Skeletal muscle satellite cell (primary cell): ENCODE measurements around the gene TENM4.

Source experiments
- H3K27me3 ChIP-seq: 2 replicates; pipeline ENCODE4 v1.7.0; 2013; ENCODE audit warnings: low read length; ENCODE audit not compliant: control insufficient read depth, insufficient read depth
- H3K36me3 ChIP-seq: 2 replicates; pipeline ENCODE4 v1.7.0; 2013; ENCODE audit warnings: mild to moderate bottlenecking, control low read depth, low read length; ENCODE audit not compliant: insufficient read depth
- H3K4me1 ChIP-seq: 2 replicates; pipeline ENCODE4 v1.7.0; 2013; ENCODE audit warnings: low read length; ENCODE audit not compliant: control insufficient read depth, insufficient read depth
- H3K4me2 ChIP-seq: 2 replicates; pipeline ENCODE4 v1.7.0; 2013; ENCODE audit warnings: mild to moderate bottlenecking, low read length
- H3K4me3 ChIP-seq: 2 replicates; pipeline ENCODE4 v1.7.0; 2013; ENCODE audit warnings: low read length
- H3K9ac ChIP-seq: 2 replicates; pipeline ENCODE4 v1.7.0; 2013; ENCODE audit warnings: mild to moderate bottlenecking, low read depth, low read length, moderate library complexity
- H3K9me3 ChIP-seq: replicated peaks from 2 replicates; pipeline ENCODE4 v1.7.0; 2013; ENCODE audit warnings: mild to moderate bottlenecking, control low read depth, low read length

TENM4 gene

DNA sequence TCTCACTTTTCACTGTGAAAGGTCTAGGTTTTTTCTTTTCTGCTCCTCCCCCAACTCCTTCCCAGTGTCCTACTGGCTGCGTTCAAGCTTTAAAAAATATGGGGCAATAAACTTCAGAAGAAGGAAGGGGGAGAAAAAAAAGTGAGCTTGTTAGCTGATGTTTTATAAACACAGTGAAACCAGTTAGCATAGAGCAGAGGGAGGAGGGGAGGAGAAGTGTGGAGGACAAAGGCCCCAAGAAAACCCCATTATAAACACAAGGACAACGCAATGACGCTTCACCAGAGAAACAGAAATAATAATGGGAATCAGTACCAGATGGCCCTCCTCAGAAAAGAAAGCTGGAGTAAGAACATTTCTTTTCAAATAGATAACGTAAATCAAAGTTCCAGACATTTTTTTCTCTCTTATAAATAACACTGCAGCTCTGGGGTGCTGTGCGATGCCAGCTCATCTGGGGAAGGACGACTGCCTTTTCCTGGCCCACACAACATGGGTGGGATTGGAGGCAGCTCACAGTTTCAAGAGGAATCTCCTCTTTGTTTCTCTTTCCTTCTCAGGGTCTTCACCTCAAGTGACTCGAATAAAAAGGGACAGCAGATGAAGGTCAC, 630.8 kb downstream of the TENM4 start:
- Histone ChIP-seq H3K4me1 (no peaks in the 10 kb centered on the region), H3K36me3 (no peaks in the 10 kb centered on the region), H3K9ac (no peak overlapping the region), H3K4me3 (no peak overlapping the region), H3K9me3 (no peaks in the 10 kb centered on the region), H3K27me3 (no peaks in the 10 kb centered on the region), H3K4me2 (no peak overlapping the region)

DNA sequence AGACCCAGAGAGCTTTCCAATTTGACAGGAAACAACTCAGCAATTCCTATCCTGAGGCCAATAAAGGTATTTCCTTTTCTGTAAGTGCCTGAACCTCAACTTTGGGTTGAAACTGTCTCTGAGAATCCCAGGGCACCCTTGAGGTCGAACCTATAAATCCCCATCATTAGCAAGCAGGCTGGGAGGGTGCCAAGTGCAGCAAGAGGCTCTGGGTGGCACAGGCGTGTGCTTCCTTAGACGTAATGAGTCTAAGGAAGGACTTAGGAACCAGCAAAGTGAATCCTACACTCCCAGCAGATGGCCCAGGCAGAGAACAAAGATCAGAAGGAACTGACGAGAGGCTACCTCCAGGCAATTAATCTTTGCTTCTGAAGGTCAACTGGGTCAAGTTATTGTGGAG, 631.9 kb downstream of the TENM4 start:
- H3K9me3 ChIP-seq: no peaks in the 10 kb centered on the region
- H3K9ac ChIP-seq: no peak overlapping the region
- H3K4me2 ChIP-seq: no peak overlapping the region

DNA sequence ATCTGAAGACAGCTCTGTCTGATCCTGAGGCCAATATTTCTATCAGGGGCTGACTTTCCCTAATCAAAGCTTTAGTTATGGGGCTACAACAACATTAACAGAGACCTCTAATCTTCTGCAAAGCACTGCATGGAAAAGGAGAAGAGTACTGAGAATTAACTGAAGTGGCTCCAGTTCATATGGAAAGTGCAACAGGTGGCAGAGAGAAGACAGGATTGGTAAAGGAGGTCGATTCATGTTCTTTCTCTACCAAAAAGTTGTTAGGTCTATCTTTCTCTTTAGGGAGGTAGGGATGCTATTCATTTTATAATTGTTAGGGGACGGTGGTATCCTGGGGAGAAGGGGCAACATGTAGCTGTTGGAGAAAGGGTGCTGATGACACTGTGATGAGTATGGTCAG, 633.5 kb downstream of the TENM4 start:
- Histone ChIP-seq H3K27me3 (no peaks in the 10 kb centered on the region), H3K4me2 (no peak overlapping the region), H3K9ac (no peak overlapping the region), H3K4me1 (peaks cover 3% of the 10 kb centered on the region), H3K4me3 (no peak overlapping the region), H3K9me3 (no peaks in the 10 kb centered on the region), H3K36me3 (no peaks in the 10 kb centered on the region)

More for the DNA sequence above, 631.9 kb downstream of the TENM4 start:
- Histone ChIP-seq H3K27me3 (no peaks in the 10 kb centered on the region), H3K4me3 (no peak overlapping the region), H3K4me1 (no peaks in the 10 kb centered on the region), H3K36me3 (no peaks in the 10 kb centered on the region)

DNA sequence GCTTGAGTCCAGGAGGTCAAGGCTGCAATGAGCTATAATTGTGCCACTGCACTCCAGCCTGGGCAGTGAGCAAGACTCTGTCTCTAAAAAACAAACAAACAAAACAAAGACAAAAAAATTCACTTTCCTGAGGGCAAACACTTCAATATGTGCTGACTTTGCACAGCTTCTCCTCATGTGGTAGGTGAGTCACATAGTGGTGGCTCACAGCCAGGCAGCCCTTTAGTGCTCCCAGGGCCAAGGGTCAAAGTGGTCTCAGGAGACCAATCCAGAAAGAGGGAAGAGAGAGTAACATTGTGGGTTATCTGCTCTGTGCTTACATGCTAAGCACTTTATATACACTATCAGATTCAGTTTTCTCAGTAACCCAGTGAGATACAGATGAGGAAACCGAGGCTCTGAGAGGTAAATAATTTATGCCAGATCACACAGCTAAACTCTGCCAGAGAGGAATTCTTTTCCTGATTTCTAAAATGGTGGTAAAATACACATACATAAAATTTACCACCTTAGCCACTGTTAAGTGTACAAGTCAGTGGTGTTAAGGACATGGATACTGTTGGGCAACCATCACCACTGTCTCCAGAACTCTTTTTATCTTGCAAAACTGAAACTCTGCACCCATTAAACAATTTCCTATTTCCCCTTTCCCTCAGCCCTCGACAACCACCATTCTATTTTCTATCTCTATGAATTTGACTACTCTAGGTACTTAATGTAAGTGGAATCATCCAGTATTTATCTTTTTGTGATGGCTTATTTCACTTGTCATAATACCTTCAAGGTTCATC, 634.4 kb downstream of the TENM4 start:
- no peak overlapping the region for H3K9ac ChIP-seq
- H3K27me3 ChIP-seq: no peaks in the 10 kb centered on the region
- no peak overlapping the region for H3K4me2 ChIP-seq
- peaks cover 12% of the 10 kb centered on the region for H3K4me1 ChIP-seq
- no peak overlapping the region for H3K4me3 ChIP-seq
- no peaks in the 10 kb centered on the region for H3K9me3 ChIP-seq
- no peaks in the 10 kb centered on the region for H3K36me3 ChIP-seq

DNA sequence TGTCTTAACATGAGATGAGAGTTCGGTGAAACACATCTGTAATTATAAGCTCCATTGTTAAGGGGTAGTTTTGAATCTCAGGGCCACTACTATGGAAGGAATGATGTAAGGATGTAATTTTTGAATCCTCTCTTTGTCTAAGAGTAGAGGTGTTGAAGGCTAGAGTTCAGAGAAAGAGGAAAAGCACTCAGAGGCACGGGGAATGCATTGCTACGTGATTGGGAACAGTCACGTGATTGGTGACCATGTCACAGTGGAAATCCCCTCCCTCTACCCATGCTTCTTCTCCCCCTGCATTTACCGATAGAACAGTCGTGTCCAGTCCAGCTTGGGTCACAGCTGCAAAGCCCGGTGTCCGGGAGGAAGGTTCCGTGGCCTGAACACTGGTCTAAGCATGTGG, 635.8 kb downstream of the TENM4 start:
- Histone ChIP-seq H3K9ac (no peak overlapping the region), H3K9me3 (no peaks in the 10 kb centered on the region), H3K4me2 (no peak overlapping the region), H3K27me3 (no peaks in the 10 kb centered on the region), H3K4me1 (peaks cover 26% of the 10 kb centered on the region), H3K36me3 (no peaks in the 10 kb centered on the region), H3K4me3 (no peak overlapping the region)

DNA sequence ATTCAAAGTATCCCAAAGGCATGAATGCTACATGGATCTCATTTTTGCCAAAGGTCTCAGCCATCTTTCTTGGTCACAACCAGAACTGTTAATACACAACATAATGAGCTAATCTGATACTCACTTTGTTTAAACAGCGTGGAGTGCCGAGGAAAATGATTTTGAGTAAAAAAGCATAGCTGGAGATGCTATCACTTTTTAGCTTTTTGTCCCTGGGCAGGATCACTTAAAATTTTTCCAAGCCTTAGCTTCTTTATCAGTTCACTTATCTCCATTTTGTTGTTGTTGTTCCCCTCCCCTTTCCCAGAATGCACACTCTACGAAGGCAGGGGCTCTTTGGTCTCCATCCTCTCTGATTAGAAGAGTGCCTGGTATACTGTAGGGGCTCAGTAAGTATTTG, 636.8 kb downstream of the TENM4 start:
- Histone ChIP-seq H3K9ac (no peak overlapping the region), H3K4me2 (no peak overlapping the region), H3K4me3 (no peak overlapping the region), H3K36me3 (no peaks in the 10 kb centered on the region), H3K4me1 (peaks cover 36% of the 10 kb centered on the region), H3K27me3 (no peaks in the 10 kb centered on the region), H3K9me3 (no peaks in the 10 kb centered on the region)

DNA sequence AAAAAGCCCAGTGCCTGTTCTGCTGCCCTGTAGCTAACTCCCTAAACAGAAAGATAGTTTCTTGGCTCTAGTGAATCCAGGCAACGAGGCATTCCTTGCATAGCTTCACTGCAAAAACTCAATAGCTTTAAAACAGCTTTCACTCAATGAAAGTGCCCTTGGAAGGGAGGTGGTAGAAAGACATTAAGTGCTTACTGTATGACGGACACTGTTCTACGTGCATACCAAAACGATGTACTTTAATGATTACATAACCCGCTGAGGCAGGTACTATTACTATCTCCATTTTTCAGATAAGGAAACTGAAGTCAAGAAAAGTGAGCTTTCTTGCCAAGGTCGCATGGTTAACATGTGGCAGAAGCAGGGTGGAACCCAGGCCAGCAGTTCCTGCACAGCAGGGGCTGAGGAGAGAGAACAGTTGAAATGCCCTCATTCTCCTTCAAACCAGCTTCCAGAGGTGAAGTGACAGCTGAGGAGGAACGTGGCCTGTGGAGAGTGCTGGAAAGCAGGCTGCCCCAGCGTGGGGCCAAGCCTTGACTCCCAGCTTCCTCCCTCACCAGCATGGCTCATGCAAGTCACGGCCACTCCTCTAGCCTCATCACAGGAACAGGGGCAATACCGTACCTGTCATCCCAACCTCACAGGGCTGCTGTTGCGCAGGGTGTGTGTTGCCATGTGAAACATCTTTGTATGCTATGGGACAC, 638.6 kb downstream of the TENM4 start:
- Histone ChIP-seq H3K4me2 (peak overlapping the region; percentile 27), H3K9ac (peak overlapping the region; percentile 57), H3K27me3 (no peaks in the 10 kb centered on the region), H3K4me1 (peaks cover 54% of the 10 kb centered on the region), H3K9me3 (no peaks in the 10 kb centered on the region), H3K4me3 (no peak overlapping the region), H3K36me3 (no peaks in the 10 kb centered on the region)

DNA sequence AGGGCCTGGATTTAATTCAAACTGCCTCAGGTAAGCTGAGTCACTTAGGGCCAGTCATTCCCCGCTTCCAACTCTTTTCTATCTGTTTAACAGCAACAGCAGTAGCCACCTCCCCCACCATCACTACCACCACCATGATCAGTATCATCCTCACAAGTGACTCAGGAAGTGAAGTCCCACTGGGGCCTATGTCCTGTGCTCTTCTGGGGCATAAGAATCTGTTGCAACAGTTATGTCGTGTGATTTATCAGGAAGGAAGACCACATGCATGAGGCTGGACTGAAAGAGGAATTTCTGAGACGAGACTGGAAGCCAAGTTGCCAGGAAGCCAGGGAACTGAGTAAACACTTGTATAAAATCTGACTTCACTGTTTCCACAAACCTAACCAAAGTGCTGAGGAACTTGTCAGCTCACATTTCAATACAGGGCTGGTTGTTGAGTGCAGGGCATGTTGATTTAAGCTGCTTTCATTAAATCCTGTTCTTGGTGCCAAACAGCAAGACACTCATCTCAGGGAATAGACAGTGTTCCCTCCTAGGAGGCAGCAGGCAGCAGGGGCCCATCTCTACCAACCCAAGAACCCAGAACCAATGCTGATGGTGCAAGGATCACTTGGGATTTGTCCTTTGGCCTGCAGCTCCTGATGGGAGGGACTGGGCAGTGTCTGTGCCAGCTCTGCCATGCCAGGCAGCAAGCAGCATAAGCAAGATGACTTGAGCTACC, 639.5 kb downstream of the TENM4 start:
- Histone ChIP-seq H3K27me3 (no peaks in the 10 kb centered on the region), H3K4me1 (peaks cover 60% of the 10 kb centered on the region), H3K4me3 (peak overlapping the region; percentile 15), H3K9ac (peak overlapping the region; percentile 57), H3K36me3 (no peaks in the 10 kb centered on the region), H3K4me2 (peak overlapping the region; percentile 46), H3K9me3 (no peaks in the 10 kb centered on the region)

DNA sequence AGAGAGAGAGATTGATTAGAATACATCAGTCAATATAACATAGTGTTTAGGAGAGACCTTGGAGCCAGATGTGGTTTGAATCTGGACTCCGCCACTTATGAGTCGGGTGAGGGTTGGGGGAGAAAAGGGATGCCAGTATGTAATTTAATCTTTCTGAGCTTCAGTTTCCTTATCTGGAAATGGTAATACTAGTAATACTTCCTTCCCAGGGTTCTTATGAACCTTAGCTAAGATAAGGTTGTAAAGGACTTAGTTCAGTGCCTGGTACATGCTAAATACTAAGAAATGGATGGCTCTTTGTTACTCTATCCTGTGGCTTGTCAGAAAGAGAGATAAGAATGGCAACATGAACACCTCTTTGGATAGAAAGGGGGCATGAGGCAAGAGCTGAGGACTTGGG, 640.1 kb downstream of the TENM4 start:
- Histone ChIP-seq H3K36me3 (no peaks in the 10 kb centered on the region), H3K4me2 (peak overlapping the region; percentile 46), H3K27me3 (no peaks in the 10 kb centered on the region), H3K9ac (peak overlapping the region; percentile 47), H3K4me1 (peaks cover 66% of the 10 kb centered on the region), H3K4me3 (no peak overlapping the region), H3K9me3 (no peaks in the 10 kb centered on the region)

DNA sequence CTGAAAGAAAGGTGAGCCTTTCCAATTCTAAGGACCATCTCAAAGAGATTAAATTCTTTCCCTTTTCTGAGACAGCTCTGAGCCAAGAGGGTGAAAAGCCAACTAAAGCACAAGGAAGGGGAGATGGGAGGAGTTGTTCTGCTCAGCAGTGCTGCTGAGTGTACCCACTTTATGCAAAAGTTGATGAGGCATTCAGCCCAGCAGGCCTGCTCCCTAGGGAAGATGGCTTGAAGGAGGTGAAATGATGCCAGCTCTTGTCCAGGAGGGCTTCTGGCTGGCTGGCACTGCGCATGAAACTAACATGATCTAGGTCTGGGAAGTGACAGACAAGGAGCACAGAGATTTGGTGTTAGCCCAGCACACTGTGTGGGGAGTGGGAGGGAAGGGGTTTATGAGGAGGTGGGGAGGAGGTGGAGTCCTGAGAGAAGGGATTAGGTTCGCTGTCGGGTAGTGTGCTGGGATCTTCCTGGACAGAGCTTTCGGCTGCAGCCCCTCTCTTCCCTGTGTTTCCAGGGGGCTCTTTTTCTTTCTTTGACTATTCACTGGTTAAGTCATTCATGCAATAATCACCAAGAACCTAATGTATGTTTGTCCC, 640.6 kb downstream of the TENM4 start:
- peak overlapping the region; percentile 47 for H3K9ac ChIP-seq
- H3K4me2 ChIP-seq: peak overlapping the region; percentile 2
- peaks cover 70% of the 10 kb centered on the region for H3K4me1 ChIP-seq
- no peaks in the 10 kb centered on the region for H3K9me3 ChIP-seq
- H3K36me3 ChIP-seq: no peaks in the 10 kb centered on the region
- H3K4me3 ChIP-seq: no peak overlapping the region
- no peaks in the 10 kb centered on the region for H3K27me3 ChIP-seq

DNA sequence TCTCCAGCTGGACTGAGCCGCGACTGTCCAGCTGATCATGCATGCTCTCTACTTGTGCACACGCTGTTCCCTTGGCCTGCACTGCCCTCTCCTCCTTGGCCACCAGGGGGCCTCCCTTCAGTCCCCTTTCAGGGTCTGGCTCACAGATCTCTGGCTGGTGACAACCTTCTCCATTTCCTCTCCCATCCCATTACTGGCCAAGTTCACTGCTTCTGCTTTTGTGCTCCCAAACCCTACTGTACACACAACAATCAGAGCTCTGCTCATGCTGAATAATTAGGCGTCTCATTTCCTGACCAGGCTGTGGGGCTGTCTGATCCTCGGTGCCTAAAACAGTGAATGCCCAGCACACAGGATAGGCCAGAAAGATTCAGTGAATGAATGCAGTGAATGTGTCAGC, 642.2 kb downstream of the TENM4 start:
- Histone ChIP-seq H3K4me1 (peaks cover 74% of the 10 kb centered on the region), H3K9me3 (peaks cover 6% of the 10 kb centered on the region), H3K4me3 (no peak overlapping the region), H3K36me3 (no peaks in the 10 kb centered on the region), H3K4me2 (no peak overlapping the region), H3K9ac (no peak overlapping the region), H3K27me3 (no peaks in the 10 kb centered on the region)
